HepG2 (cell line): Measurements from ENCODE around the gene PGK2.

Source experiments
- EZH2 ChIP-seq: conservative IDR thresholded peaks from 2 replicates; pipeline ENCODE4 v1.6.1; 2012; ENCODE audit warnings: mild to moderate bottlenecking, low read depth, low read length, moderate library complexity
- NBN ChIP-seq: fragments of 450-650 bp; conservative IDR thresholded peaks from 2 replicates; pipeline ENCODE4 v1.6.1; 2017
- ZNF44 ChIP-seq: sonication (generic); formaldehyde crosslinking; IDR thresholded peaks from 2 replicates; pipeline ENCODE4 v1.5.1; 2020; ENCODE audit warnings: mild to moderate bottlenecking, missing genetic modification reagents
- ZNF567 ChIP-seq: sonication (generic); formaldehyde crosslinking; IDR thresholded peaks from 2 replicates; pipeline ENCODE4 v1.8.1; 2023; ENCODE audit warnings: mild to moderate bottlenecking, missing genetic modification reagents, borderline replicate concordance

- TF ChIP-seq NBN (no peak), EZH2 (no peak), ZNF44 (no peak), ZNF567 (CRISPR knock-in tag) (no peak)
Observed at GRCh38 chr6:49782725-49783124, 4.4 kb downstream of the PGK2 start.
